Activated naive CD4-positive, alpha-beta T cell treated with anti-CD3 and anti-CD28 coated beads, Interleukin-2, amount 50 U/mL, for 16 hours (primary cell): Measurements from ENCODE around the gene SPOUT1.

Experiments used
- DNase-seq: peaks from one replicate; pipeline ENCODE4 v3.0.0-alpha.2; 2020

The SPOUT1 gene

DNA sequence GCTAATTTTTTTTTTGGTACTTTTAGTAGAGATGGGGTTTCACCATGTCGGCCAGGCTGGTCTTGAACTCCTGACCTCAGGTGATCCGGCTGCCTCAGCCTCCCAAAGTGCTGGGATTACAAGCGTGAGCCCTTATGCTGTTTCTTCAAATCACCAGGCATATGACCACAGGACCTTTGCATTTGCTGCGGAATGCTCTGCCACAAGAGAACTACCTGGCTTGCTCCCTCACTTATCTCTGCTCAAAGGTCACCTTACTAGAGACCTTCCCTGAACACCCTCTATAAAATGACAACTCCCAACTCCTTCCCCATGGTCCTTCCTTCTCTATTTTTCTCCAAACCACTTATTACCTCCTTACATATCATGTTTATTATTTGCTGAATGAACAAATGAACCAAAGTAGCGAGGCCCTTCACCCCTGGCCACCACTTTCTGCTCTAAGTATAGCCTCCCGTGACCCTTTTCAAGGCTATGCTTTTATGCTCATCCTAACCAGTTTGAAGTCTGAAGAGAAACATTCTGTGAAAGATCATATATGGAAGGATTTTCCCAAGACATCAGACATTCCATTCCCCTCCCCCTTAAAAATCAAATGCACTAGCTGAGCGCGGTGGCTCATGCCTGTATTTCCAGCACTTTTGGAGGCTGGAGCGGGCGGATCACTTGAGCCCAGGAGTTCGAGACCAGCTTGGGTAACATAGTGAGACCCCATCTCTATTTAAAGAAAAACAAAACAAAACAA lies 59.1 kb downstream of the SPOUT1 start:
- DNase-seq, result no peak
